GM18858 (cell line): Measurements from ENCODE around the gene STK11IP.
"Not testable (repeated sequence)": the region's sequence is repeated elsewhere in the genome, so short reads cannot be mapped to it uniquely, and the experiment has no call there.

Source experiments
- ATAC-seq: cut with Tn5 transposase; IDR thresholded peaks from one replicate; pipeline ENCODE4 v1.9.1; 2021; ENCODE audit not compliant: unreplicated experiment

The STK11IP gene

DNA sequence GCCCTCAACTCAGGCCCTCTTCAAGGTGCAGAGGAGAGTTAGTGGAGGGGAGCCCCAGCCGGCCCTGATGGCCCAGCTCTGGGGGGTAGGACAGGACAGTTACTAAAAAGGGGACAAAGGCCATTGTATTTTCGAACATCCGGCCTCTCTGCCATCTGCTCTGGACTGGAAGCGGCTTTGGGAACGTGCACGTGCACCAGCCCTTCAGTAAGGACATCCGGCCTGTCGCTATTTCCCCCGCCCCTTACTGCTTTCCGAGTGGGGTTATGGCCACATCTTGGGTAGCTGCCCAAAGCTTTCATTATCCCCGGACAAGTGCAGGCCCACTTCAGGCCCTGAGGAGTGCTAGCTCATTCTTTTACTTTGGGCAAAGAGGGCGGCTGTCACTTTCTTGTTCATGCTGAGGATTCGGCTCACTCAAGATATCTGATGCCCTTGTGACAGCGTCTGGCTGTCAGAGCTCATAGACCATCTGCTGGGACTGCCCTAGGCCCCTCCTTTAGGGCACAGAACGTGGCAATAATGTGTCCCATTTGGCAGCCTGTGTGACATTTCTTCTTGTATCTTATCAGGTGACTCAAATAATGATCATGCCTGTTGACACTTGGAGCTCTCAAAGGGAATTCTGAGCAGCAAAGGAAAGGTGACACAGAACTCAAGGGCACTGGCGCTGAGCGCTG is 47.3 kb downstream of the STK11IP start:
- ATAC-seq: no peak

DNA sequence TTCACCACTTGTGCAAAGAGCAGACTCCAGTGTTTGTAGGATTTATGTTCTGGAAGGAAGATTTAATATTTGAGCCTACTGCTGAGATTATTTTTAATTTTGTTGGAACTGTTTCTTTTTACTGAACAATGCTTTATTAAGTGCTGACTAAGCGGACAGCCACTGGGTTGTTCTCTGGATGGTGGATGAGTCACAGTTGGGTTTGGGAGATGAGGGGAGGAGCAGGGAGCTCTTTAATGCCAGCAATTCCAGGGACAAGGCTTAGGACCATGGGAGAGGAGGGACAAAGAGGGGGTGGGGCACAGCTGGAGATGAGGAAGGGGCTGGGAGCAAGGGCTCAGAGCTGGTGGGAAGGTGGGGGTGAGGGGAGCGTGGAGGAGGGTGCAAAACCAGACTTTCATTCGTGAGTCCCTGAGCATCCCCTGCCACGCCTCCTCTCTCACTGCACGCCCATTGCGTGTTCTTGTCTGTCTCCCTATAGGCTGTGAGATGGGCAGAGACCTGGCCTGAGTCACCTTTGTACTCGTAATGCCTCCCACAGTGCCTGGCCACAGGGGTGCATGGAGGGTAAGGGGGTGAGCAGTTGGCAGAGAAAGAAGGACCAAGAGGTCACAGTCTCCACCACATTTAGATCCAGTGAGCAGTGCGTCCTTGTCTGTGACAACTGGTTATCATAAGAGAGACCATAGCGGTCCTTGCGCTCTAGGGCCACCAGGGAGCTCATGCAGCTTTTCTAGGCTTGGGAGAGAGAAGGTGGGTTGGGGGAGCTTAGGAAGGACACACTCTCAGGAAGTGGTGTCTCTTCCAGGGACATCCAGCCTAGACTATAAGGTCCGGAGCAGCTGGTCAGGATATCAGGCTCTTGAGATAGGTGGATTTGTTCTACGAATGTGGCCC is 48.2 kb downstream of the STK11IP start:
- ATAC-seq: no peak

DNA sequence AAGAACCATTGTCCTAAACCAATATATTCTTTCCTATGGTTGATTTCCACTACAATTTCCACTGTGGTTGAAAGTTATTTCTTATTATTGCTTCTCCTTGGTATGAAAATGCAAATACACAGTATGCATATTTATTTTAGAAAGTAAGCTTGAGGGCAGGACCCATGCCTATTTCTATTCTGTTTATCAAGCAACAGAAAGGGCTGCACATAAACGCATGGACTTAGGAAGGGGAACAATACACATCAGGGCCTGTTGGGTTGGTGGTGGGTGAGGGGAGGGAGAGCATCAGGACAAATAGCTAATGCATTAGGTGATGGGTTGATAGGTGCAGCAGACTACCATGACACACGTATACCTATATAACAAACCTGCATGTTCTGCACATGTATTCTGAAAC is 50.5 kb downstream of the STK11IP start:
- no peak for ATAC-seq

- no peak for ATAC-seq
Measured at GRCh38 chr2:219648963-219649362, 51.3 kb downstream of the STK11IP start.

- ATAC-seq: no peak
Measured at GRCh38 chr2:219650426-219651248, 53.0 kb downstream of the STK11IP start.

GRCh38 chr2:219651656-219652055 is 54.0 kb downstream of the STK11IP start:
- not testable (repeated sequence) for ATAC-seq

DNA sequence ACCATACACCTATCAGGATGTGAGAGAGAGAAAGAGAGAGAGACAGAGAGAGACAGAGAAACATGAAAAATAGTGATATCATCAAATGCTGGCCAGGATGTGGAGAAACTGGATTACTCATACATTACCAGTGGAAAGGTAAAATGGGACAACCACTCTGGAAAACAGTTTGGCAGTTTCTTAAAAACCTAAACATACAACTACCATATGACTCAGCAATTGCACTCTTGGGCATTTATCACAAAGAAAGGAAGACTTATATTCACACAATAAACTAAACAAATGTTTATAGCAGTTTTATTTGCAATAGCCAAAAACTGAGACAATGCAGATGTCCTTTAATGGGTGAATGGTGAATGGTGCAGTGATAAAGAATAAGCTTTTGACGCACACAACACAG is 58.9 kb downstream of the STK11IP start:
- no peak for ATAC-seq

DNA sequence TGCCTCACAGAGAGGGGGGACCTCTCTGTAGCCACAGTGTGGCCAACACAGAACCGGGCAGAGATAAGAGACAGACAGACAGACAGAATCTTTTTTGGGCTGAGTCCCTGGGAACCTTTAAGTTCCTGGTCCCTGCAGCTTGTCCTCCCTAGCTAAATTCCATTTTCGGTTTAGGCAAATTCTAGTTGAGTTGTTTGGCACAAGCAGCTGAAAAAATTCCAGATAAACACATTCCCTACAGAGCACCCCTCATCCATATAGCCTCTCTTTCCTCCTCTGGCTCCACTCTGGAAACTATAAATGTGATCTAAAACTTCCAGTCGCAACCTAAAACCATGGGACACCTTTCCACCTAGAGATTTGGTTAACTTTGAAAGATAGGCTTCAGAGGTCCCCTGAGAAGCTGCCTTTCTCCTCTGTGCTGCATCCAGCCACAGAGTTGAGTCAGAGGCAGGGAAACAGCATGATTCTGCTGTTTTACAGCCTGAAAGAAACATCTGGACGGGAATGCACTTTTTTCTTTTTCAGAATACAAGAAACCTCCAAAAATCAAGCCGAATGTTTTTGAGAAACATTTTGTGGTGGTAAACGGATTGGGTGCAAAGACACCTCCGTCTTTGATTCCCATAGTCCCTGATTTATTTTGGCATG is 60.7 kb downstream of the STK11IP start:
- ATAC-seq: no peak

- ATAC-seq: no peak
Measured at GRCh38 chr2:219658874-219659273, 61.2 kb downstream of the STK11IP start.

GRCh38 chr2:219661197-219661954 is 63.7 kb downstream of the STK11IP start:
- peak; percentile 91 for ATAC-seq

DNA sequence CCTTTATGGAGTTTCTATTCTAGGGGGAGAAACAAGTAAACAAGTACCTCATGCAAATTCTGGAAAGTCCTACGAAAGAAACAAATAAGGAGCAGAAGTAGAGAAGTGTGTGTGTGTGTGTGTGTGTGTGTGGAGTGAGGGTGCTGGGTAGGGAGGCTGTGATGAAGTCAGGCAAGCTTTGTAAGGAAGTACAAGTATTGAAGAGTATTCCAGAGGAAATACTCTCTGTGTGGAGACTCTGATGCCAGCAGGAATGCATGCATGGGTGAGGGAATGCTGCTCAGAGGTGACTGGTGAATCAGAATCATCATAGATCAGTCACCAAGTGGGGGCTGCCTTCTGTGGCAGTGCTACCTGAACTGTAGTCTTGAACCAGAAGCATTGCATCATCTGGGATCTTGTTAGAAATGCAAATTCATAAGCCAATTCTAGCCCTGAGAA is 64.3 kb downstream of the STK11IP start:
- no peak for ATAC-seq

GRCh38 chr2:219662566-219662965 is 64.9 kb downstream of the STK11IP start:
- ATAC-seq: no peak

DNA sequence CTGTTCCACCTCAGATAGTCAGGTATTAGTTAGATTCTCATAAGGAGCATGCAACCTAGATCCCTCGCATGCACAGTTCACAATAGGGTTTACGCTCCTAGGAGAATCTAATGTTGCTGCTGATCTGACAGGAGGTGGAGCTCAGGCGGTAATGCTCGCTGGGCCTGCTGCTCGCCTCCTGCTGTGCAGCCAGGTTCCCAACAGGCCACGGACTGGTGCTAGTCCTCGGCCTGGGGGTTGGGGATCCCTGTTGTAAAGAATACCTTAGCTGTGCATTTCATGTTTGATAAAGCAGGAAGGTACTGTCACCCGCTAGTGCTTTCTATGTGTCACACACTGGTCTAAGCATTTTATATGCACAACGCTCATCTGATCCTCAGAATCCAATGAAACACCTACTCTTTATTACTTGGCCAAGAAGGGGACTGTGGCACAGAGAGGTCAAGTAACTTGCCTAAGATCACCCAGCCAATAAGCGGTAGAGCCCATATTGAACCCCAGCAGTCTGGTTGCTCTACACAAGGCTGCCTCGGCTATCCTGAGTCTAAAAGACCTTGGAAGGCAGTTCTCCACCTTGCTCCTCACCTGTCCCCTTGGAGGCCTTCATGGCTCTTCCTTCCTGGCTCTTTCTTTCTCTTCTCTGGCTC is 65.6 kb downstream of the STK11IP start:
- ATAC-seq: no peak

- ATAC-seq: no peak
Measured at GRCh38 chr2:219664041-219664440, 66.4 kb downstream of the STK11IP start.

DNA sequence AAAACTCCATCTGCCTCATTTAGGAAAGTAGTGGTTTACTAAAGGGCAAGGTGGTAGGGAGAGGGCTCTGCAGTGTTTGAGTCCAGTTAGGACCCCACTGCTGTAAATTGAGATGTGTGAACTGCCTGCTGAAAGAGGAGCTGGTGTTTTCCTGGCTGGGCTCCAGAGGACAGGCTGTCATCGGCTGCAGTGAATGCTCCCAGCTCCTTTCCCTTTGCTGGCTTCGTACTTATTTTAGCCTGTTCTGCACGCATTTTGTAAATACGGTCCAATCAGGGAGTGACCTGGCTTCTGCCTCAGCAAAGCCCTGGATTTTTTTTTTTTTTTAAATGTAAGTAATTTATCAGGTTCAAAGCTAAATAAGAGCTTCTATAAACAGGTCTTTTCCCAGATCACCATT is 67.3 kb downstream of the STK11IP start:
- no peak for ATAC-seq

GRCh38 chr2:219665926-219666325 is 68.3 kb downstream of the STK11IP start:
- no peak for ATAC-seq
